K562 (cell line): ENCODE data around the gene WASF2. TPM values are rescaled to one million over a fixed set of nuclear protein-coding genes. Genes with fewer than 3 reads are reported as not detected.

Experiments
- DNMT1 ChIP-seq: fragments of 450-650 bp; IDR thresholded peaks from 2 replicates; pipeline ENCODE4 v1.6.1; 2016; ENCODE audit warnings: antibody characterized with exemption, mild to moderate bottlenecking
- ELF4 ChIP-seq: fragments of 450-650 bp; formaldehyde crosslinking; IDR thresholded peaks from 2 replicates; pipeline ENCODE4 v1.4.0; 2022; ENCODE audit warnings: missing genetic modification characterization
- HMG20A ChIP-seq: fragments of 450-650 bp; formaldehyde crosslinking; conservative IDR thresholded peaks from 2 replicates; pipeline ENCODE4 v1.4.0; 2020; ENCODE audit warnings: mild to moderate bottlenecking, mixed read lengths
- KHSRP ChIP-seq: fragments of 450-650 bp; IDR thresholded peaks from 2 replicates; pipeline ENCODE4 v1.6.1; 2017
- NFE2L1 ChIP-seq: fragments of 450-650 bp; IDR thresholded peaks from 2 replicates; pipeline ENCODE4 v1.6.1; 2016; ENCODE audit warnings: missing genetic modification characterization, low read depth, mild to moderate bottlenecking, missing compliant biosample characterization, moderate library complexity, borderline replicate concordance
- NFRKB ChIP-seq: fragments of 450-650 bp; IDR thresholded peaks from 2 replicates; pipeline ENCODE4 v1.6.1; 2016; ENCODE audit warnings: low read depth
- PHF21A ChIP-seq: fragments of 450-650 bp; IDR thresholded peaks from 2 replicates; pipeline ENCODE4 v1.6.1; 2017; ENCODE audit warnings: low read depth, borderline replicate concordance
- POLR2B ChIP-seq: fragments of 450-650 bp; IDR thresholded peaks from 2 replicates; pipeline ENCODE4 v1.6.1; 2018; ENCODE audit warnings: low read depth; ENCODE audit not compliant: partially characterized antibody
- PTRF ChIP-seq: fragments of 450-650 bp; IDR thresholded peaks from 2 replicates; pipeline ENCODE4 v1.6.1; 2016; ENCODE audit warnings: mild to moderate bottlenecking, missing genetic modification characterization, missing compliant biosample characterization
- SOX6 ChIP-seq: fragments of 450-650 bp; IDR thresholded peaks from 2 replicates; pipeline ENCODE4 v1.6.1; 2014; ENCODE audit warnings: mild to moderate bottlenecking
- TAF1 ChIP-seq: IDR thresholded peaks from 2 replicates; pipeline ENCODE4 v1.6.1; 2011; ENCODE audit warnings: mild to moderate bottlenecking, low read length, moderate library complexity; ENCODE audit not compliant: insufficient read depth, control insufficient read depth, severe bottlenecking; ENCODE audit errors: extremely low read depth
- TAF9B ChIP-seq: fragments of 450-650 bp; IDR thresholded peaks from 2 replicates; pipeline ENCODE4 v1.6.1; 2018; ENCODE audit warnings: mild to moderate bottlenecking; ENCODE audit not compliant: partially characterized antibody
- TOE1 ChIP-seq, 2 experiments: fragments of 450-650 bp in 1 of 2; sonication (generic) in 1 of 2; formaldehyde crosslinking in 1 of 2; IDR thresholded peaks; 2 replicates each; pipeline versions ENCODE4 v1.7.1 to v1.8.0; 2016 to 2022; ENCODE audit warnings: borderline replicate concordance in 2 of 2, mild to moderate bottlenecking in 2 of 2, antibody characterized with exemption in 1 of 2, inconsistent platforms in 1 of 2, low read depth in 1 of 2, missing genetic modification reagents in 1 of 2, moderate library complexity in 1 of 2
- ZKSCAN1 ChIP-seq: fragments of 150-350 bp; IDR thresholded peaks from 2 replicates; pipeline ENCODE4 v1.6.1; 2016; ENCODE audit warnings: low read depth, low read length
- ZNF12 ChIP-seq: sonication (generic); formaldehyde crosslinking; IDR thresholded peaks from 2 replicates; pipeline ENCODE4 v1.4.0; 2020; ENCODE audit warnings: mild to moderate bottlenecking, missing genetic modification reagents
- ZNF124 ChIP-seq: sonication (generic); formaldehyde crosslinking; IDR thresholded peaks from 2 replicates; pipeline ENCODE4 v1.8.1; 2022; ENCODE audit warnings: missing genetic modification reagents
- ZNF217 ChIP-seq: sonication (generic); formaldehyde crosslinking; IDR thresholded peaks from 2 replicates; pipeline ENCODE4 v1.8.0; 2022; ENCODE audit warnings: mild to moderate bottlenecking, missing genetic modification reagents
- ZNF431 ChIP-seq: sonication (generic); formaldehyde crosslinking; IDR thresholded peaks from 2 replicates; pipeline ENCODE4 v1.8.0; 2022; ENCODE audit warnings: mild to moderate bottlenecking, missing genetic modification reagents
- polyA plus RNA-seq, 8 experiments: library from polyadenylated mRNA; depleted of rRNA in 4 of 8; stranded (reverse) in 5 of 8; unstranded in 3 of 8; fragments of >200 nt; fragmentation: Nextera tagmentation in 2 of 8; fragmentation: Illumina TruSeq in 1 of 8; extraction: Ambion mirVana in 2 of 8; extraction: Trizol in 1 of 8; gene quantifications; 2 replicates each; pipeline versions ENCODE4 v1.2.1 to v1.2.3, GENCODE V29; 2011 to 2014; ENCODE audit warnings: inconsistent platforms in 1 of 8, missing spikeins in 1 of 8
- total RNA-seq, 7 experiments: library from RNA; depleted of rRNA in 6 of 7; stranded (reverse); fragments of >200 nt in 6 of 7; fragmentation: Illumina TruSeq in 2 of 7; extraction: Trizol in 2 of 7; gene quantifications; 2 replicates each; pipeline versions ENCODE4 v1.2.1 to v1.2.3, GENCODE V29; 2011 to 2021; ENCODE audit warnings: low replicate concordance in 1 of 7
- TF ChIP-seq, protein P1 (sequence below): fragments of 450-650 bp; IDR thresholded peaks from 2 replicates; pipeline ENCODE4 v1.7.1; 2018; ENCODE audit warnings: mild to moderate bottlenecking, low read depth; ENCODE audit not compliant: partially characterized antibody
- TF ChIP-seq, protein P2 (sequence below): fragments of 450-650 bp; formaldehyde crosslinking; IDR thresholded peaks from 2 replicates; pipeline ENCODE4 v1.4.0; 2020; ENCODE audit warnings: mild to moderate bottlenecking, moderate library complexity
- TF ChIP-seq, protein P3 (sequence below): fragments of 250-450 bp; sonication (Bioruptor Pico); IDR thresholded peaks from 2 replicates; pipeline ENCODE4 v1.8.0; 2021; ENCODE audit warnings: mild to moderate bottlenecking, moderate library complexity
- TF ChIP-seq, protein P4 (sequence below): sonication (generic); formaldehyde crosslinking; IDR thresholded peaks from 2 replicates; pipeline ENCODE4 v1.8.0; 2022; ENCODE audit warnings: mild to moderate bottlenecking, low read depth, missing genetic modification reagents

The WASF2 gene
- total and polyA plus RNA-seq, 9 of the 15 experiments (the other 6 are each of a cell fraction or from before 2014, with no cell fraction given) = 8.2 to 163 (median 31.2) TPM

DNA sequence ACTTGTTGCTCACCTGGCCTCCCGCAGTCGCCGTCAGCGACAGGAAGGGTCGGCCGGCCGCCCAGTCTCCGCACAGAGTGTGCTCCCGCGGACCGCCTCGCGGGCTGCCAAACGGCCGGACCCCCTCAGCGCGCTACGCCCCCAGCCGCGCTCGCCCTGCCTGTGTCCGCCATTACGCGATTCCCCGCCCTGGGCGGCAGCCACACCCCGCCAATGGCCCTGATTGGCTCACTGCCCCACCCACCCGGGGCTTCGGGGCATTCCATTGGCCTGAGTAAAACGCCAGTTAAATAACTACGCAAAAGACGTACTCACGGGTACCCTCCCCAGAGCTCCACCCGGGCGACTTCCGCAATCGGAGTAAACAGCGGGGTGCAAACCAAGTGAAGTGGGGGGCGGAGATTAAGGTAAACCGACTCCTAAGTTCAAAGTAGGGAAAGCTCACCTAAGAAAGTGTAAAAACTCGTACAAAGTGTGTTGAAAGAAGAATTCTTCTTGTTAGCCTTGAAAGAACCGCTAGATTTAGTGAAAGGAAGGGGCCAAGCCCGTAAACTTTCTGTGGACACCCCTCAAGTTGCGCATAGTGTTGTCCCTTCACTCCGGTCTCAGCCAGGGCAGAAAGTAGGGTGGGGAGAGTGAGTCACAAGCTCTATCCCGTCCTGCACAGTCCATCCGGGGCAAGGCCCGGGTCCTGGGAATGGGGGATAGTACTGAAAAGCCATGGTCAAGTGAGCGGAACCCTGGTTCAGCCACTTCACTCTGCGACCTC lies at the start of gene WASF2 (continued):
- TF ChIP-seq, protein P1, sequence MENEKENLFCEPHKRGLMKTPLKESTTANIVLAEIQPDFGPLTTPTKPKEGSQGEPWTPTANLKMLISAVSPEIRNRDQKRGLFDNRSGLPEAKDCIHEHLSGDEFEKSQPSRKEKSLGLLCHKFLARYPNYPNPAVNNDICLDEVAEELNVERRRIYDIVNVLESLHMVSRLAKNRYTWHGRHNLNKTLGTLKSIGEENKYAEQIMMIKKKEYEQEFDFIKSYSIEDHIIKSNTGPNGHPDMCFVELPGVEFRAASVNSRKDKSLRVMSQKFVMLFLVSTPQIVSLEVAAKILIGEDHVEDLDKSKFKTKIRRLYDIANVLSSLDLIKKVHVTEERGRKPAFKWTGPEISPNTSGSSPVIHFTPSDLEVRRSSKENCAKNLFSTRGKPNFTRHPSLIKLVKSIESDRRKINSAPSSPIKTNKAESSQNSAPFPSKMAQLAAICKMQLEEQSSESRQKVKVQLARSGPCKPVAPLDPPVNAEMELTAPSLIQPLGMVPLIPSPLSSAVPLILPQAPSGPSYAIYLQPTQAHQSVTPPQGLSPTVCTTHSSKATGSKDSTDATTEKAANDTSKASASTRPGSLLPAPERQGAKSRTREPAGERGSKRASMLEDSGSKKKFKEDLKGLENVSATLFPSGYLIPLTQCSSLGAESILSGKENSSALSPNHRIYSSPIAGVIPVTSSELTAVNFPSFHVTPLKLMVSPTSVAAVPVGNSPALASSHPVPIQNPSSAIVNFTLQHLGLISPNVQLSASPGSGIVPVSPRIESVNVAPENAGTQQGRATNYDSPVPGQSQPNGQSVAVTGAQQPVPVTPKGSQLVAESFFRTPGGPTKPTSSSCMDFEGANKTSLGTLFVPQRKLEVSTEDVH = no peak
- TF ChIP-seq DNMT1 (no peak), TOE1 (IDR thresholded peaks at IDR 0.05; ENCODE audit: borderline replicate concordance) (peak; percentile 99), TOE1 (CRISPR knock-in tag; IDR thresholded peaks at IDR 0.05; ENCODE audit: borderline replicate concordance, low read depth) (no peak), TAF9B (peak; percentile 93), KHSRP (no peak), PTRF (tag) (no peak), POLR2B (peak; percentile 93), TAF1 (peak; percentile 97), NFRKB (peak; percentile 91), ZNF431 (CRISPR knock-in tag) (0 out of 2 replicates have a peak, but pooled peaks have one; percentile 59), SOX6 (no peak), NFE2L1 (tag) (no peak), PHF21A (no peak), ZNF12 (0 out of 2 replicates have a peak, but pooled peaks have one; percentile 1), ZNF217 (CRISPR knock-in tag) (no peak), ZNF124 (CRISPR knock-in tag) (no peak), ZKSCAN1 (no peak), ELF4 (CRISPR knock-in tag) (no peak), HMG20A (no peak)
- TF ChIP-seq, protein P2, sequence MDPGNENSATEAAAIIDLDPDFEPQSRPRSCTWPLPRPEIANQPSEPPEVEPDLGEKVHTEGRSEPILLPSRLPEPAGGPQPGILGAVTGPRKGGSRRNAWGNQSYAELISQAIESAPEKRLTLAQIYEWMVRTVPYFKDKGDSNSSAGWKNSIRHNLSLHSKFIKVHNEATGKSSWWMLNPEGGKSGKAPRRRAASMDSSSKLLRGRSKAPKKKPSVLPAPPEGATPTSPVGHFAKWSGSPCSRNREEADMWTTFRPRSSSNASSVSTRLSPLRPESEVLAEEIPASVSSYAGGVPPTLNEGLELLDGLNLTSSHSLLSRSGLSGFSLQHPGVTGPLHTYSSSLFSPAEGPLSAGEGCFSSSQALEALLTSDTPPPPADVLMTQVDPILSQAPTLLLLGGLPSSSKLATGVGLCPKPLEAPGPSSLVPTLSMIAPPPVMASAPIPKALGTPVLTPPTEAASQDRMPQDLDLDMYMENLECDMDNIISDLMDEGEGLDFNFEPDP (CRISPR knock-in tag) = no peak
- TF ChIP-seq, protein P3, sequence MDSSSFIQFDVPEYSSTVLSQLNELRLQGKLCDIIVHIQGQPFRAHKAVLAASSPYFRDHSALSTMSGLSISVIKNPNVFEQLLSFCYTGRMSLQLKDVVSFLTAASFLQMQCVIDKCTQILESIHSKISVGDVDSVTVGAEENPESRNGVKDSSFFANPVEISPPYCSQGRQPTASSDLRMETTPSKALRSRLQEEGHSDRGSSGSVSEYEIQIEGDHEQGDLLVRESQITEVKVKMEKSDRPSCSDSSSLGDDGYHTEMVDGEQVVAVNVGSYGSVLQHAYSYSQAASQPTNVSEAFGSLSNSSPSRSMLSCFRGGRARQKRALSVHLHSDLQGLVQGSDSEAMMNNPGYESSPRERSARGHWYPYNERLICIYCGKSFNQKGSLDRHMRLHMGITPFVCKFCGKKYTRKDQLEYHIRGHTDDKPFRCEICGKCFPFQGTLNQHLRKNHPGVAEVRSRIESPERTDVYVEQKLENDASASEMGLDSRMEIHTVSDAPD = no peak
- TF ChIP-seq, protein P4, sequence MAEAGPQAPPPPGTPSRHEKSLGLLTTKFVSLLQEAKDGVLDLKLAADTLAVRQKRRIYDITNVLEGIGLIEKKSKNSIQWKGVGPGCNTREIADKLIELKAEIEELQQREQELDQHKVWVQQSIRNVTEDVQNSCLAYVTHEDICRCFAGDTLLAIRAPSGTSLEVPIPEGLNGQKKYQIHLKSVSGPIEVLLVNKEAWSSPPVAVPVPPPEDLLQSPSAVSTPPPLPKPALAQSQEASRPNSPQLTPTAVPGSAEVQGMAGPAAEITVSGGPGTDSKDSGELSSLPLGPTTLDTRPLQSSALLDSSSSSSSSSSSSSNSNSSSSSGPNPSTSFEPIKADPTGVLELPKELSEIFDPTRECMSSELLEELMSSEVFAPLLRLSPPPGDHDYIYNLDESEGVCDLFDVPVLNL (CRISPR knock-in tag) = 0 out of 2 replicates have a peak, but pooled peaks have one; percentile 61
